GM18517 (cell line): ENCODE results near the gene C11orf97.
"Not testable (repeated sequence)": the region's sequence is repeated elsewhere in the genome, so short reads cannot be mapped to it uniquely, and the experiment has no call there.

Experiments used
- ATAC-seq: cut with Tn5 transposase; IDR thresholded peaks from one replicate; pipeline ENCODE4 v1.9.1; 2021; ENCODE audit warnings: mild to moderate bottlenecking, moderate library complexity; ENCODE audit not compliant: unreplicated experiment

The C11orf97 gene

DNA sequence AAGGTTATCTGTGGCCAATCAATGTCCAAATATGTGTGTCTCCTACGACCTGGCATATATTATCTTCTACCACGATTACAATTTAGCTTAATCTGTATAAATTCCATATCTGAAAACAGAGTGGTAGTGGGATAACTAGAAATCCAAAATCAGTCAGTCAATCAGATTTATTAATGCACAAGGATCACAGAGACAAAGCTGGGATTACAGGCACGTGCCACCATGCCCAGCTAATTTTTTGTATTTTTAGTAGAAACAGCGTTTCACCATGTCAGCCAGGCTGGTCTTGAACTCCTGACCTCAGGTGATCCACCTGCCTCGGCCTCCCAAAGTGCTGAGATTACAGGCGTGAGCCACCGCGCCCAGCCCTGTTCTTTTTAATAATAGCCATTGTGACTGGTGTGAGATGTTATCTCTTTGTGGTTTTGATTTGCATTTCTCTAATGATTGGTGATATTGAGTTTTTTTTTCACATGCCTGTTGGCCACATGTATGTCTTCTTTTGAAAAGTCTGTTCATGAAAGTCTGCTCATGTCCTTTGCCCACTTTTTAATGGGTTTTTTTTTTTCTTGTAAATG lies 43.6 kb downstream of the C11orf97 start:
- ATAC-seq = not testable (repeated sequence)

DNA sequence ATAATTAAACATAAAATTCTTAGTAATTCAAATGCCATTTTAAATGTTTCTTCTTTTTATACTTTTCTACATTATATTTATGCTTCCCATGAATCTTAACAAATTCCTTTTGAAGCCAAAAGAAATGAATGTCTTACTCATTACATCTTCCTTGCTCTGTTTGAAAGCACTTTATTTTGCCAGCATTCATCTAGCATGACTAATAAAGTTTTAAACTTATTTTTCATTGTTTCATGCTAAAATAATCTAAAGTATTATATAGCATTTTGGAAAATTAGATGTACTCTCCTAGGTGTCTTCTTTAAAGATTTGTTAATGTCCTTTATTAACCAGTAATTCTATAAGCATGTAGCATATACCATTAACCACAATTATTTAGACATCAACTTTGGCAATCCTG lies 45.2 kb downstream of the C11orf97 start:
- no peak for ATAC-seq

DNA sequence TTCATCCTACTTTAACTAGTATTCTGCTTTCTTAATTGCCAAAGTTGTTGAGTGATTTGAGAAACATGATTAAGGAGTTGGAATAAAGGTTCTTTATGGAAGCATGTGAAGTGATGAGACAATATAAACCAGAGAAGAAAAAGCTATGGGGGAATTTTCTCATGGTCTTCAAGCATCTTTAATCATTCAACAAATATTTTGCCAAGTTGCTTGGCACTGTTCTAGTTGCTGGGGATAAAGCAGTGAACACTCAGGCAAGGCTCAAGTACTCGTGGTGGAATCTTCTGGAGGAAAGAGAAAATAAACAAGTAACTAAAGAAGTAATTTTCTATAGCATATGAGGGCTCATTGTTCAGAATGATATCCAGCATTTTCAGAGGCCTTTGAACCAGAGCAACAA lies 45.7 kb downstream of the C11orf97 start:
- no peak for ATAC-seq

GRCh38 chr11:94558468-94558867 lies 46.2 kb downstream of the C11orf97 start:
- peak; percentile 57 for ATAC-seq

DNA sequence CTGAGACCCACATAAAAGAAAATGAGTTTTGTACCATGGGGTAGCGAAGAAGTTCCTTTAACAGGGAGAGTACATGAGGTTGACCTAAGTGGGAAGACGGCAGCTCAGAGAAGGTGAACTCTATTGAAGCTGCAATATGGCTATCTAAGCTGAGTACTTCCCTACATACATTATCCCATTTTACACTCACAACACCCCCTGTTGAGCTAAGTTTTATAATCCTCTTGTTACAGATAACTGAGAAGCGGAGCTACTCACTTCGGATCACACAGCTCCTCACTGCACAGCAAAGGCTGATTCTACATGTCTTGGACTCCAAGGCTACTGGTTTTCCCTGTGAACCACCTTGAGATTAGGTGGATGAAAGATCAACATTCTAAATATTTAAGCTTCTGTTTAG lies 46.7 kb downstream of the C11orf97 start:
- ATAC-seq = no peak

- no peak for ATAC-seq
Measured at GRCh38 chr11:94559361-94559760, 47.1 kb downstream of the C11orf97 start.

DNA sequence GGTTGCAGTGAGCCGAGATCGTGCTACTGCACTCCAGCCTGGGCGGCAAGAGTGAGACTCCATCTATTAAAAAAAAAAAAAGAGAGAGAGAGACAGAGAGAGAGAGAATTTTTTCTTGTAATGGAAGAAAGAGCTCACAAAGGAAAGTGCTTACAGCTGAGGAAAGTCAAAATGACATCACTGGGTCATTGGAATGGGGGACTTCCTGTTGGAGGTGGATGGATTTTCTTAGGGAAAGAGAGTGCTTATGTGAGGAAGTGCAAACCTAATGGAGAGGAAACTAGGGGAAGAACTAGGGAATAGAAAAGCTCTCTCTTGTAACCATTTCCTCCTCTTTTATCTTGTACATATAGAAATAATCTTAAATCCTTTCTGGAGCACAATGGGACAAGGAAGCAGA lies 48.6 kb downstream of the C11orf97 start:
- ATAC-seq = no peak

DNA sequence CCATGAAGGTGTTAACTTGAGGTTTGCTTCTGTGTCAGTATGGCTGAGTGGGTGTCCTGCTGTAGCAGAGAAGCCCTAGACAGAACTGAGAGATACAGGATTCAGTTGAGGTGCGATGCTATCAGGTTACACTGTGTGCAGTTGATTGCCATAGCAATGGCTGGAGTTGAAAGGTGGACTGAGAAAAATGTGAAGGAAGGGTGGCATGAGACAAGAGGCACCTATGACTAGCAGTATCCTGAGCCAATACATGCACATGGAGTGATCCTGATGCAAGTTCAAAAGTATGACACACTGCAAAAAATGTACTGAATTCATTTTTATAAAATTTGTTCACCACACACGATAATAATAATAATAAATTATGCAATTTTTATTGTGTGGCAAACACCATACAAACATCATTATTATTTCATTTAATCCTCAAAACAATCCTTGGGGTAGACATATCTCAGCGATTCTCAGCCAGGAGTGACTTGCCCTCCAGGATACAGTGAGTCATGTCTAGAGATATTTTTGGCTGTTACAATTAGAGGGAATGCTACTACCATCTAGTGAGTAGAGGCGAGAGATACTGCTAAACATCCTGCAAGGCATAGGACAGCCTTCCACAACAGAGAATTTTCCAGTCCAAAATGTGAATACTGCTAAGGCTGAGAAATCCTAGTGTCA lies 51.1 kb downstream of the C11orf97 start:
- ATAC-seq = no peak

- no peak for ATAC-seq
Measured at GRCh38 chr11:94563848-94564467, 51.7 kb downstream of the C11orf97 start.

DNA sequence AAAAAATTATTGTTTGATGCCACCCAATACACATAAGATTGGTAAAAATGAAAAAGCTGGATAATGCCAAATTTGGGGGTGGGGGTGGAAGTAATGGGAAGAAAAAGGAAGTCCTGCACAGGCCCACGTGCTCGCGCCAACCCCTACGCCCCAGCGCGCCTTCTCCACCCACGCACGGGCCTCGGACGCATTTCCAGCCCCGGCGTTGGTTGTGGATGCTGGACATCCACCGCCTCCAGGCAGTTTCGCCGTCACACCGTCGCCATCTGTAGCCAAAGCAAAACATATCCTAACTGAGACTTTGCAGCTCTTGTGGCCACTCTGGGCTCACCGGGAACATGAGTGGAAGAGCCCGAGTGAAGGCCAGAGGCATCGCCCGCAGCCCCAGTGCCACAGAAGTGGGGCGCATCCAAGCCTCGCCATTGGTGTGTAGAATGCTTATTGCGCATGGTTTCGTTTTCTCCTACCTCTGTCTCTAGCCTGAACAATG lies 55.0 kb downstream of the C11orf97 start, which contains the start of gene PIWIL4:
TSS of gene PIWIL4 (plus strand) at position 188 of the 490 bp plus-strand sequence. CDS start at position 339, 151 bp downstream.
- ATAC-seq = no peak

- no peak for ATAC-seq
Measured at GRCh38 chr11:94568200-94568599, 55.9 kb downstream of the C11orf97 start.

GRCh38 chr11:94568717-94569116 lies 56.5 kb downstream of the C11orf97 start:
- no peak for ATAC-seq

- not testable (repeated sequence) for ATAC-seq
Measured at GRCh38 chr11:94572975-94573374, 60.7 kb downstream of the C11orf97 start.

- ATAC-seq = no peak
Measured at GRCh38 chr11:94574193-94574961, 62.1 kb downstream of the C11orf97 start.

- no peak for ATAC-seq
Measured at GRCh38 chr11:94576306-94576705, 64.0 kb downstream of the C11orf97 start.

DNA sequence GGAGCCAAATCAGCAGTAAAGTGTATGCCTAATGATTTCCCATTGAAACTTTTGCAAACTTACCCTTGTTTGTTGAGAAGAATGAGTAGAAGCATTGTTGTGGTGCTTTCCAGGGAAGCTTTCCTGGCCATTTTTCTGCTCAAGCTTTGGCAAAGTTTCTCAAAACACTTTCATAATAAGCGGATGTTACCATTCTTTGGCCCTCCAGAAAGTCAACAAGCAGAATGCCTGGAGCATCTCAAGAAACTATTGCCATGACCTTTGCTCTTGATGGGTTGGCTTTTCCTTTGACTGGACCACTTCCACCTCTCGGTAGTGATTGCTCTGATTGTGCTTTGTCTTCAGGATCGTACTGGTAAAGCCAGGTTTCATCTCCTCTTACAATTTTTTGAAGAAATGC lies 65.6 kb downstream of the C11orf97 start:
- no peak for ATAC-seq
